HepG2 (cell line): ENCODE results near the gene SPAG5. TPM values are rescaled to one million over a fixed set of nuclear protein-coding genes. Genes with fewer than 3 reads are reported as not detected.

Source experiments
- AHDC1 ChIP-seq: sonication (generic); formaldehyde crosslinking; IDR thresholded peaks from 2 replicates; pipeline ENCODE4 v1.5.1; 2020; ENCODE audit warnings: mild to moderate bottlenecking, missing genetic modification reagents, borderline replicate concordance
- CEBPG ChIP-seq: IDR thresholded peaks from 2 replicates; pipeline ENCODE4 v1.6.1; 2016
- CENPX ChIP-seq: sonication (generic); formaldehyde crosslinking; IDR thresholded peaks from 2 replicates; pipeline ENCODE4 v1.9.0; 2021; ENCODE audit warnings: mild to moderate bottlenecking, missing genetic modification reagents, moderate library complexity
- CSRNP2 ChIP-seq: sonication (generic); formaldehyde crosslinking; conservative IDR thresholded peaks from 2 replicates; pipeline ENCODE4 v1.8.0; 2022; ENCODE audit warnings: low read depth, missing genetic modification reagents
- ELF3 ChIP-seq: IDR thresholded peaks from 2 replicates; pipeline ENCODE4 v1.6.1; 2016; ENCODE audit warnings: missing genetic modification reagents, missing compliant biosample characterization
- GTF2F1 ChIP-seq: fragments of 150-350 bp; IDR thresholded peaks from 2 replicates; pipeline ENCODE4 v1.6.1; 2014; ENCODE audit warnings: low read length
- MEIS2 ChIP-seq: sonication (generic); formaldehyde crosslinking; IDR thresholded peaks from 2 replicates; pipeline ENCODE4 v1.9.0; 2021; ENCODE audit warnings: mild to moderate bottlenecking, missing genetic modification reagents
- MNT ChIP-seq: fragments of 450-650 bp; IDR thresholded peaks from 2 replicates; pipeline ENCODE4 v1.6.1; 2016
- PRDM4 ChIP-seq: sonication (generic); formaldehyde crosslinking; IDR thresholded peaks from 2 replicates; pipeline ENCODE4 v1.9.0; 2021; ENCODE audit warnings: missing genetic modification reagents, borderline replicate concordance
- TFDP2 ChIP-seq: sonication (generic); formaldehyde crosslinking; IDR thresholded peaks from 2 replicates; pipeline ENCODE4 v1.4.0; 2020; ENCODE audit warnings: missing genetic modification reagents
- ZNF232 ChIP-seq: sonication (generic); formaldehyde crosslinking; IDR thresholded peaks from 2 replicates; pipeline ENCODE4 v1.4.0; 2020; ENCODE audit warnings: missing genetic modification reagents, borderline replicate concordance
- ZNF280B ChIP-seq: sonication (generic); formaldehyde crosslinking; IDR thresholded peaks from 2 replicates; pipeline ENCODE4 v1.5.0; 2020; ENCODE audit warnings: missing genetic modification reagents, mild to moderate bottlenecking, borderline replicate concordance
- ZNF326 ChIP-seq: sonication (generic); formaldehyde crosslinking; IDR thresholded peaks from 2 replicates; pipeline ENCODE4 v1.4.0; 2020; ENCODE audit warnings: missing genetic modification reagents, borderline replicate concordance
- polyA plus RNA-seq, 8 experiments: library from polyadenylated mRNA; depleted of rRNA in 3 of 8; stranded (reverse) in 7 of 8; unstranded in 1 of 8; fragments of >200 nt; fragmentation: Illumina TruSeq in 4 of 8; extraction: Trizol in 4 of 8; gene quantifications; 2 replicates each; pipeline versions ENCODE4 v1.2.1 to v1.2.3, GENCODE V29; 2011 to 2016; ENCODE audit warnings: low read depth in 4 of 8, missing spikeins in 1 of 8, mixed read lengths in 1 of 8; ENCODE audit not compliant: insufficient read depth in 1 of 8
- total RNA-seq, 5 experiments: library from RNA; depleted of rRNA; stranded (reverse); fragments of >200 nt; fragmentation: Illumina TruSeq; extraction: Trizol; gene quantifications; 2 replicates each; pipeline ENCODE4 v1.2.3, GENCODE V29; 2016; ENCODE audit warnings: low read depth in 1 of 5

The SPAG5 gene
- total and polyA plus RNA-seq, 2 of the 13 experiments (the other 11 are each of a cell fraction or from before 2014, with no cell fraction given), result 41.4 to 98.0 TPM

- TF ChIP-seq AHDC1 (CRISPR knock-in tag) (no peak), PRDM4 (CRISPR knock-in tag) (no peak), CENPX (CRISPR knock-in tag) (no peak), TFDP2 (CRISPR knock-in tag) (0 out of 2 replicates have a peak, but pooled peaks have one; percentile 24), ZNF280B (CRISPR knock-in tag) (peak; percentile 54; the same call in 1 of the 2 replicates), GTF2F1 (no peak), MNT (peak; percentile 43; the same call in 1 of the 2 replicates), CSRNP2 (CRISPR knock-in tag) (no peak), ZNF232 (CRISPR knock-in tag) (0 out of 2 replicates have a peak, but pooled peaks have one; percentile 14), CEBPG (CRISPR knock-in tag) (no peak), ELF3 (no peak), ZNF326 (CRISPR knock-in tag) (no peak), MEIS2 (peak; percentile 38; the same call in 1 of the 2 replicates)
Measured at GRCh38 chr17:28570716-28571360, 28.0 kb downstream of the SPAG5 start (continued).
